GM13977 (cell line): ENCODE data around the gene SP4.

Source experiments
- DNase-seq: peaks from one replicate; pipeline ENCODE4 v3.0.0; 2012; ENCODE audit warnings: low spot score
- CTCF ChIP-seq: IDR thresholded peaks from 2 replicates; pipeline ENCODE4 v1.5.1; 2012; ENCODE audit warnings: mild to moderate bottlenecking, control low read depth; ENCODE audit not compliant: insufficient read depth; ENCODE audit errors: extremely low read depth, missing control alignments
- in situ Hi-C: fragments of 300-500 bp; cut with MboI; formaldehyde crosslinking; loops from one replicate; pipeline ENCODE4 v1.12.0; 2022; ENCODE audit warnings: low sequenced_read_pairs, low pct_unique_long_range_greater_than_20kb, mixed read lengths, inconsistent platforms; ENCODE audit not compliant: unreplicated experiment

The SP4 gene

DNA sequence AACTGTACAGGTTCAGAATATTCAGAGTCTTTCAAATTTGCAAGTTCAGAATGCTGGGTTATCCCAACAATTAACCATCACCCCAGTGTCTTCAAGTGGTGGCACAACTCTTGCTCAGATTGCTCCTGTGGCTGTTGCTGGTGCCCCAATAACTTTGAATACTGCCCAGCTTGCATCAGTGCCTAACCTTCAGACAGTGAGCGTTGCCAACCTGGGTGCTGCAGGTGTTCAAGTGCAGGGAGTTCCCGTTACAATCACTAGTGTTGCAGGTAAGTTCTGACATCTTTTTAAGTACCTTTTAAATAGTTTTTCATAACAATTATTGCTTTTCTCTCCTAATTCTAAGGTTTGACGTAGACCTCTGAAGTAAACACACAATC, 2.7 kb downstream of the SP4 start:
- in situ Hi-C loops: no loop called here
- TF ChIP-seq CTCF: no peak
- DNase-seq: no peak

DNA sequence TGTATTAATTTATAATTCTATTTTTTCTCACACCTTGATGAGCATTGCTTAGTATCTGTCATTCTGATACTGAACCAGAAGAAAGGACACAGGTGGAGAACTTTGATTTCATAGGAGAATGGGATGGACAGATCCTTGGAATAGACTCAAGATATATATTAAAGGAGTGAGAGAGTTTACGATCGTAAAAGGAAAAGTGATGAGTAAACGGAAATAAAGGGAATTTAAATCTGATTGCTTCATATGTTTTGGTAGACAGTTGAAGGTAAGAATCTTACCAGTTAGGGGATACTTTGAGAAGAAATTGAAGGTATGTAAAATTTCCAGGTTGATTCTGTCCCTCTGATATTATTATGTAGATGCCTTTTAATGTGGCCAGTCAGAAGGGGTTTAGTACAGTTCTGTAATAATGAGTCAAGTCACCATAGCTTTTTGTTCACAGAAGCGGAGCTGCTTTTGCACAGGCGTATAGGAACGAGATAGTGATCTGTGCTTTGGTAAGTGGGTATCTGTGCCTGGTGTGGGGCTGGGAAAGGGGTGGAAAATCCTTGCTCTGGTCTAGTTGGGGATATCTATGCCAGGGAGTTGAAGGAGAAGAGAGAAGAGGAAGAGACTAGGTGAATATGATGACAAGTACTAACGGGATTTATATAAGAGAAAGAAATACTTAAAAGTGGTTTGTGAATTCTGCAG, 15.4 kb downstream of the SP4 start:
- DNase-seq: no peak
- TF ChIP-seq CTCF: no peak
- in situ Hi-C loops: no loop called here

- no peak for DNase-seq
- no peak for TF ChIP-seq CTCF
- in situ Hi-C loops: no loop called here
These were observed 21.1 kb downstream of the SP4 start for GRCh38 chr7:21448974-21449373.

- TF ChIP-seq CTCF: no peak
- DNase-seq: no peak
- in situ Hi-C loops: no loop called here
These were observed 22.2 kb downstream of the SP4 start for GRCh38 chr7:21450076-21450475.

GRCh38 chr7:21450941-21451340, 23.1 kb downstream of the SP4 start:
- DNase-seq: no peak
- no peak for TF ChIP-seq CTCF
- in situ Hi-C loops: no loop called here

DNA sequence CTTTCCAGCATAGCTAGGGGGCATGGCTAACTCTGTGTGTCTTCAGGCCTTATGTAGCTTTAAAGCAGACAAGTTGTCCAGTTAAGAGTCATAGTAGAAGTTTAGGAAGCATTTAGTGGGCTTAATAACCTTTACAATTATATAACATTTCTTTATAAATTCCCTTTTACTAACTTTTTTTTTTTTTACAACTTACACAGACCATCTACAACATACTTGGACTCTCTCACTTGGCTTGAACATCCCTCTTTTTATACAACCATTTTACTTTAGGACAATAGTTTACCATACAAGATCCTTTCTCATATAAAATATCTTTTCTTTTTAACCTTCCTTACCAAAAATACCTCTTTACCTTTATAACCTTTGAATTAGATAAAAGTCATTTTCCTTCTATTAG, 26.3 kb downstream of the SP4 start:
- in situ Hi-C loops: no loop called here
- TF ChIP-seq CTCF: no peak
- DNase-seq: no peak
